Neural crest cell (in vitro differentiated cells): ENCODE results near the gene SMCP. TPM values are rescaled to one million over a fixed set of nuclear protein-coding genes. Genes with fewer than 3 reads are reported as not detected.

Experiments
- DNase-seq: peaks from one replicate; pipeline ENCODE4 v3.0.0; 2021; ENCODE audit warnings: low read depth, mixed read lengths, low spot score
- H3K27ac Mint-ChIP-seq: one replicate; pipeline ENCODE4 v1.8.0; 2021; ENCODE audit warnings: mild to moderate bottlenecking, mixed read lengths; ENCODE audit not compliant: unreplicated experiment
- H3K27me3 Mint-ChIP-seq: 2 replicates; pipeline ENCODE4 v1.8.0; 2021; ENCODE audit warnings: low read depth, mild to moderate bottlenecking, mixed read lengths
- H3K36me3 Mint-ChIP-seq: 2 replicates; pipeline ENCODE4 v1.8.0; 2021; ENCODE audit warnings: low read depth, mild to moderate bottlenecking, mixed read lengths
- H3K4me1 Mint-ChIP-seq: 2 replicates; pipeline ENCODE4 v1.8.0; 2021; ENCODE audit warnings: mixed read lengths
- H3K4me3 Mint-ChIP-seq: one replicate; pipeline ENCODE4 v1.8.0; 2021; ENCODE audit warnings: mild to moderate bottlenecking, mixed read lengths
- H3K9me3 Mint-ChIP-seq: 2 replicates; pipeline ENCODE4 v1.8.0; 2021; ENCODE audit warnings: mixed read lengths
- total RNA-seq: library from RNA; stranded (reverse); gene quantifications from 2 replicates; pipeline ENCODE4 v1.2.1, GENCODE V29; 2021
- TF ChIP-seq, protein P1 (sequence below): fragments of 200-600 bp; sonication (generic); conservative IDR thresholded peaks from 2 replicates; pipeline ENCODE4 v1.5.0; 2021; ENCODE audit warnings: antibody characterized with exemption, mild to moderate bottlenecking

Gene SMCP
- total RNA-seq, 1 donor from 2014 or later: not detected

DNA sequence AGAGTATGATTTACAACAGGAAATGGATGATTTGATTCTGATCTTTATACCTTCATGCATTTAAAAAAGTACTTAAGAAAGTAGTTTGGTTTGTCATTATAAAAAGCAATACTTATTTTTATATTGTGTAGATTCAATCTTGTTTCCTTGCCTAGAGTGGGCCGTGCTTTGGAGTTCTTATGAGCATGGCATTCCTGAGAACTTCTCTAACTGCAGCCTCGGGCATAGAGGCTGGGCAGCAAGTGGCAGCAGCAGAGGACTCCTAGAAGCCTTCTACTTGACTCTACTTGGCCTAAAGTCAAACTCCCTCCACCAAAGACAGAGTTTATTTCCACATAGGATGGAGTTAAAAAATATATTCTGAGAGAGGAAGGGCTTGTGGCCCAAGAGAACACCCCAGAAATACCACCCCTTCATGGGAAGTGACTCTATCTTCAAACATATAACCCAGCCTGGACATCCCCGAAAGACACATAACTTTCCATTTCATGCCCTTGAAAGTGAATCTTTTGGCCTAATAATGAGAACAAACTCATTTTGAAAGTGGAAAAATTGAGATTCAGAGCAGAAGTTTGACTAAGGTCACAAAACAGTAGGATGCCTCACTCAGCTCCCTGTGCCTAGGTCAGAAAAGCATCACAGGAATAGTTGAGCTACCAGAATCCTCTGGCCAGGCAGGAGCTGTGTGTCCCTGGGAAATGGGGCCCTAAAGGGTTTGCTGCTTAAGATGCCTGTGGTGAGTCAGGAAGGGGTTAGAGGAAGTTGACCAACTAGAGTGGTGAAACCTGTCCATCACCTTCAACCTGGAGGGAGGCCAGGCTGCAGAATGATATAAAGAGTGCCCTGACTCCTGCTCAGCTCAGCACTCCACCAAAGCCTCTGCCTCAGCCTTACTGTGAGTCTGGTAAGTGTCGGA lies 29.8 kb downstream of the SMCP start, which contains the start of gene IVL:
TSS of gene IVL (plus strand) at position 861 of the 916 bp plus-strand sequence. CDS start 1,252 bp downstream, outside the sequence.
- H3K9me3 Mint-ChIP-seq: peaks cover 14% of the 10 kb centered on the region

DNA sequence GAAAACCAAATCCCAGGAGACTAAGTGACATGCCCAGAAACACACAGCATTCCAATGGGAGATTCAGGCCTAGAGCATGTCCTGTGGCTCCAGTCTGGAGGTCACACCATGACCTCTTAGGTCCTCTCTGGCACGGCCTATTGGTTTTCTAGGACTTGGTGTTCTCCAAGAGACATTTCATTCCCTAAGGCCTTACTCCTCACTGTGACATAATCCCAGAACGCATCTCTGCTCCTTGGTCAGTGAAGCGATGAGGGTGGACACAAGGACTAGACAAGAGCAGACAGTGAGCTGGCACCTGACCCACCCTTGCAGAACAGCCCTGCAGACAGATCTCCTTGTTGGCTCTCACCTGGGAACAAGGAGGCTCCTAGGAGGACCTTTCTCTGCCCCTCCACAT lies 31.1 kb downstream of the SMCP start:
- no peak overlapping the region for H3K27ac Mint-ChIP-seq
- TF ChIP-seq, protein P1, sequence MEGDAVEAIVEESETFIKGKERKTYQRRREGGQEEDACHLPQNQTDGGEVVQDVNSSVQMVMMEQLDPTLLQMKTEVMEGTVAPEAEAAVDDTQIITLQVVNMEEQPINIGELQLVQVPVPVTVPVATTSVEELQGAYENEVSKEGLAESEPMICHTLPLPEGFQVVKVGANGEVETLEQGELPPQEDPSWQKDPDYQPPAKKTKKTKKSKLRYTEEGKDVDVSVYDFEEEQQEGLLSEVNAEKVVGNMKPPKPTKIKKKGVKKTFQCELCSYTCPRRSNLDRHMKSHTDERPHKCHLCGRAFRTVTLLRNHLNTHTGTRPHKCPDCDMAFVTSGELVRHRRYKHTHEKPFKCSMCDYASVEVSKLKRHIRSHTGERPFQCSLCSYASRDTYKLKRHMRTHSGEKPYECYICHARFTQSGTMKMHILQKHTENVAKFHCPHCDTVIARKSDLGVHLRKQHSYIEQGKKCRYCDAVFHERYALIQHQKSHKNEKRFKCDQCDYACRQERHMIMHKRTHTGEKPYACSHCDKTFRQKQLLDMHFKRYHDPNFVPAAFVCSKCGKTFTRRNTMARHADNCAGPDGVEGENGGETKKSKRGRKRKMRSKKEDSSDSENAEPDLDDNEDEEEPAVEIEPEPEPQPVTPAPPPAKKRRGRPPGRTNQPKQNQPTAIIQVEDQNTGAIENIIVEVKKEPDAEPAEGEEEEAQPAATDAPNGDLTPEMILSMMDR: no peak
- DNase-seq: no peak
- H3K4me1 Mint-ChIP-seq: no peaks in the 10 kb centered on the region
- H3K4me3 Mint-ChIP-seq: no peak overlapping the region
- no peaks in the 10 kb centered on the region for H3K36me3 Mint-ChIP-seq
- peaks cover 5% of the 10 kb centered on the region for H3K27me3 Mint-ChIP-seq
- peaks cover 16% of the 10 kb centered on the region for H3K9me3 Mint-ChIP-seq

More for the DNA sequence above, 29.8 kb downstream of the SMCP start, which contains the start of gene IVL:
- no peak within 1 kb of the TSS for H3K27ac Mint-ChIP-seq
- no peaks in the 10 kb centered on the region for H3K4me1 Mint-ChIP-seq
- DNase-seq: no peak
- no peaks in the 10 kb centered on the region for H3K36me3 Mint-ChIP-seq
- TF ChIP-seq, protein P1: no peak
- H3K27me3 Mint-ChIP-seq: peaks cover 2% of the 10 kb centered on the region
- no peak within 1 kb of the TSS for H3K4me3 Mint-ChIP-seq

DNA sequence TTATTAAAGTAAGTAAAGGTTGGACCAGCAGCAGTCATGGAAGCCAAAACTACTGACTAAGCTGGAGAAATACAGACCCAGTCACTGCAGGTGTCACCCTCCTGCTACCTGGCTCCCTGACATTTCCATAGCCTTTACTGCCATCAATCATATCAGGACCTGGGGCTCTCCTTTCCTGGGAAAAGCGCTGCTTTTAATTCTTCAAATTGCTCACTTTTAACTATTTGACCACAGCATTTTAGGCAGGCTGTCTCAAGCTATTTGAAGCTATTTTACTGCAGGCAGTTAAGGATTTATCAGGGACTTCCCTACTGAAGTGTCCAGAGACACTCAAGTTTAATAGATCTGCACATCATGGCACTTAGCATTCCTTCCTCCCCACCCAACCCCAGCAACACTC lies 34.3 kb downstream of the SMCP start:
- TF ChIP-seq, protein P1: no peak
- peaks cover 10% of the 10 kb centered on the region for H3K9me3 Mint-ChIP-seq
- no peak overlapping the region for H3K27ac Mint-ChIP-seq
- no peak for DNase-seq
- no peaks in the 10 kb centered on the region for H3K36me3 Mint-ChIP-seq
- H3K4me3 Mint-ChIP-seq: no peak overlapping the region
- peaks cover 14% of the 10 kb centered on the region for H3K27me3 Mint-ChIP-seq
- no peaks in the 10 kb centered on the region for H3K4me1 Mint-ChIP-seq

DNA sequence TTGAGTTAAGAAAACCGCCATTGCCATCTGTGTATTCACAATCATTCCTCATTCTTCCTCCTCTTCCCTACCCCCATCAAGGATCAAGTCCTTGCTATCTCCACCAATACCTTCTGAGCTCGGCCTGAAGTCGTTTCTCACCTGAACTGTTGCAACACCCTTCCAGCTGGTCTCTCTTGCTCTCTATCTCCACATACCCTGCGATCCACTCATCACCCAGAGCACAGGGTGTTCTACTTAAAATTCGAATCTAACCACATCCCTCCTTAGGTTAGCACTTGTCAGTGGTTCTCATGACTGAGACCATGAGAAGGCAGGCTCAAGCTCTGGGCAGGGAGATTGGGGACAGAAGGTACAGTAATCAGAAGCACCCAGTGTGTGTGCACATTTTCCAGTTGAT lies 34.8 kb downstream of the SMCP start:
- no peak for DNase-seq
- Mint-ChIP-seq H3K4me1 (no peaks in the 10 kb centered on the region), H3K4me3 (no peak overlapping the region), H3K36me3 (no peaks in the 10 kb centered on the region), H3K9me3 (peaks cover 10% of the 10 kb centered on the region), H3K27ac (no peak overlapping the region), H3K27me3 (peaks cover 14% of the 10 kb centered on the region)
- TF ChIP-seq, protein P1: no peak

DNA sequence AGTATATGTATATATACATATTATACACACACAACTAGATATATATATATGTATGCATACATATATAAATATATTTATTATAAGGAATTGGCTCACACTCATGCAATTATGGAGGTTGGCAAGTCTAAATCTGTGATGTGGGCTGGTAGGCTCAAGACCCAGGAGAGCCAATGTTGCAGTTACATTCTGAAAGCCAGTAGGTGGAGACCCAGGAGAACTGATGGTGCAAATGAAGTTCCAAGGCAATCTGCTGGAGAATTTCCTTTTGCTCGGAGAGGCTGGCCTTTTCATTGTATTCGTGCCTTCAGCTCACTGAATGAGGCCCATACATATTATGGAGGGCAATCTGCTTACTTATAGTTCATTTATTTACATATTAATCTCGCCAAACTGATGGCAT lies 39.7 kb downstream of the SMCP start:
- peaks cover 8% of the 10 kb centered on the region for H3K9me3 Mint-ChIP-seq
- no peak overlapping the region for H3K27ac Mint-ChIP-seq
- TF ChIP-seq, protein P1: peak; percentile 49
- H3K4me1 Mint-ChIP-seq: no peaks in the 10 kb centered on the region
- peaks cover 14% of the 10 kb centered on the region for H3K27me3 Mint-ChIP-seq
- H3K4me3 Mint-ChIP-seq: no peak overlapping the region
- DNase-seq: no peak
- H3K36me3 Mint-ChIP-seq: no peaks in the 10 kb centered on the region
